ENCODE results near the gene TNFRSF12A. TPM values are rescaled to one million over a fixed set of nuclear protein-coding genes. Genes with fewer than 3 reads are reported as not detected.

TNFRSF12A gene
- total RNA-seq, 2 donors from 2014 or later: 24.3 to 72.4 TPM

DNA sequence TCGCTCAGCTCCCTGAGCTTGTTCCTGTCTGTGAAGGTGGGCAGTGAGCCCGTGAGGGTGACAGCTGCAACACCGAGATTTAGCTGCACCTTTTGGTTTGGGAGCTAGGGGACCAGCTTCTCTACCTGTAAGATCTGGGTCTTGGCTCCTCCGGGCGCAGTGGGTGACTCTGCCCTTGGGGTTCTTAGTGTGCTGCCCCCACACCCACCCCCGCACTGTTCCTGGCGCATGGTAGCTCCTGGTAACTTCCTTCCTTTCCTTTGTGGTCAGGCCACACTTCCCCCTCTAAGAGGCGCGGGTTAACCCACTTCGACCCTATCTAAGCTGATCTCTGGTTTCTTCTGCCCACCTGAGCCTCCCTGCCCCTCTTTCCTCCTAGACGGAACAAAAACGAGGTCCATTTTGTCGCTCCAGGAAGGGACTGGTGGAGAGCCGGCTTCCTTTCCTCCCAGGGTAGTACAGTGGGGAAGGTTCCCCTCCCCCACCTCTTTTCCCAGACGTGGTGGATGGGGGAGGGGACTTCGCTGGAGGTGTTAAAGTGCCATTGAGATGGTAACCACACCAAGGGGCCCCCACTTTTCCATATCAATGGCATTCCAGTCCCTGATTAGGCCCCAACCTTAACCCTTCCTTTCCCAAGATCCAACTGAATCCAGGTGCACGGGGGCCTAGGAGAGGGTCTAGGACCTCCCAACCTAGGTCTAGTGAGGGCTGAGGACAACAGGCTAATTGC lies 12.0 kb upstream of the TNFRSF12A start:
- intact Hi-C loops (cut with DNase I): no loop called here
- DNase-seq (no peak), ATAC-seq (no peak)

DNA sequence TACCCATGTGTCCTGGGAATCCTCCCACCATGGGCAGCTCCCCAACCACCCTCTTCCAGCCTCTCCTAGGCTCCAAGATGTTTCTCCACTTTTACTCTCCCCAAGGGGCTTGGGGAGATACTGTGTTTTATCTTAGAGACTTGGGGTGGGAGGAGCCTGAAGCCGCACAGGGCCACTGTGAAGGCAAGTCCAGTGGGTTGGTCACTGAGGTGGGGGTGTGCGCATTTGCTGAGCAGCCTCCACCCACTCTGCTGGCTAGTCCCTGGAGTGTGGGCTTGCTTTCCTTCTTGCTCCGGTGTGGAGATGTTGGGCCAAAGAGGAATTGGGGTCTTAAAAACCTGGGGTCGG lies 11.5 kb upstream of the TNFRSF12A start:
- DNase-seq (no peak), ATAC-seq (no peak)
- intact Hi-C loops (cut with DNase I): no loop called here

DNA sequence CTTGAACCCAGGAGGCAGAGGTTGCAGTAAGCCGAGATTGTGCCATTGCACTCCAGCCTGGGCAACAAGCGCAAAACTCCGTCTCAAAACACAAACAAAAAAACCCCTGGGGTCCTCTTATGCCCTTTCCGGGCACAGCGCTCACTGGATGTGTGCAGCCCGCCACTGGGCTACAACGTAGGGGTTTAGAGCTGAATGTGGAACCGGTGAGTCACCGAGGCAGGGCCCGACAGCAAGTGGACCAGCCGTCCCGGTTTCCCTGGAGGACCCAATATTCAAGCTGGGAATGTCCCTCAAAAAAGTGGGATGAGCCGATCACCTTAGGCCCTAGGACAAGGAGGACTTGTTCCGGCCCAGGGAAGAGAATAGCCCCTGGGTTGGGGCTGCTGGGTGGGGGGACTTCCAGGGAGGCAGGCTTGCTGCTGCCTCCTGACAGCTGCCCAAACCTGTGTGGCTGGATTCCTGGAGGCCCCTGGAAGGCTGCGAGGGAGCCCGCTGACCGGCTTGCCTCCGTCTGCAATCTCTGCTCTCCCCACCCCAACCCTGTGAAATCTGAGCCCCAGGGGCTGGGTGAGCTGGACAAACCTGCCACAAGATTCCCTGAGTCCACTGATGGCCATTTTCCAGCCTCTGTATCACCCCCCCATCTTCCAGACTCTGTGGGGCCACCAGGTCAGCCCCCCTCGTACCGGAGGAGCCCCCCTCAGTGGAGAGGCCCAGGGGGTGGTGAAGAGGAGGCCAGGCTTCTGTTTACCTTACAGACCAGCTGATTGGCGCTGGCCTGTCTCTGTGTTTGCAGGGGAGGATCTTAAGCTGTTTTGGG lies 10.4 kb upstream of the TNFRSF12A start:
- no peak for DNase-seq
- intact Hi-C loops (cut with DNase I): no loop called here
- ATAC-seq: no peak

DNA sequence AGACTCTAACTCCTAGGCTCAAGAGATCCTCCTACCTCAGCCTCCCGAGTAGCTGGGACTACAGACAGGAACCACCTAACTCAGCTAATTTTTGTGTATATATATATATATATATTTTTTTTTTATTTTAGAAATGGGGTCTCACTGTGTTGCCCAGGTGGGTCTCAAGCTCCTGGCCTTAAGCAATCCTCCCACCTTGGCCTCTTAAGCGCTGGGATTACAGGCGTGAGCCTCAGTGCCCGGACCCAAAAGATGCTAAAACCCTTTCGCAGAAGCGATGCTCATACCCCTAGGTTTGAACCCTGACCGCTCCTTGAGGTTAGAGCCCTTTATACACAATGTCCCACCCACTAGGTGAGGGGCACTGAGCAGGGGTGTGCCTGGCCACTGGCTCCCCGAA lies 9.7 kb upstream of the TNFRSF12A start:
- DNase-seq (no peak), ATAC-seq (no peak)
- intact Hi-C loops (cut with DNase I): no loop called here

DNA sequence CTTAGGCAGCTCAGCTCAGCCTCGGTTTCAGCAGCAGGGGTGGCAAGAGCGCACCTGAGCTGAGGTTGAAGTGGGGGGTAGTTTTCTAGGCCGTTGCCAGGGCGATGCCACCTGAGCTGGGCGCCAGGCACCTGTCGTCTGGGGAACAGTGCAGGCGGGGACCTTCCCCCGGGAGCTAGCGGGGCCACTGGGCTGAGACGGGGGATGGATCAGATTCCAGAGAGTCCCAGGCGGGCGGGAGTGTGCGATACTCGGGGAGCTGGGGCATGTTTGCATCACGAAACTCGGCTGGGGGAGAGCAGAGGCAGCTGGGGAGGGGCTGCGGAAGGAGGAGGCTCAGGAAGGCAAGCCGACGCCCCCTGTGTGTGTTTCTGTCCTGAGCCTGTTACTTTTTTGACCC lies 7.9 kb upstream of the TNFRSF12A start:
- DNase-seq: no peak
- no peak for ATAC-seq
- intact Hi-C loops (cut with DNase I): no loop called here

DNA sequence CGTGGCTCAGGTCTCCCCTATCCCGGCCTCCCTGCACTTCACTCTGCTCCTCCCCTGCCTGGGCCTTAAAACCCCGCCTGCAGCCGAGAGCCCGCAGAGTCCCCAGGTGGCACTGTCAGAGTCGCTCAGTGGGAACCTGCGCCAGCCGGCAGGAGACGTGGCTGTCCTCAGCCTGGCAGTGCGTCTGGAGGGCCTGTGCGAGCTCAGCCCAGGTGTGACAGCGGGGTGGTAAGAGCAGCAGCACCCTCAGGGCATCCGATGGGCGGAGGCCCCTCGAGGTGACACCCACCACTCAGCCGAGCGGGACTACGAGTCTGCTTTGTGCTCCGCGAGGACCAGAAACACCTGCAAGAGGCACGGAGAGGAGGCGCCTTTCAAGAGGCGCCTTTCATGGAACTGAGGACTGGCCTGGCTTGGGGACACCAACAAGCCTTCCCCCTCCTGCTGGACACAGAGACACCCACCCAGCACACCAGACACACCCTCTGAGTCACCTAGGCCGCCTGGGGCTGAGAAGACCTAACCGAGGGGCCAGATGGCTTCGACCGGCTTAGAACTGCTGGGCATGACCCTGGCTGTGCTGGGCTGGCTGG lies 7.2 kb upstream of the TNFRSF12A start, which contains the start of gene CLDN9:
CLDN9 (plus strand) TSS at position 96 of the 593 bp plus-strand sequence; CDS start at position 536, 440 bp downstream.
- no peak for DNase-seq
- no peak for ATAC-seq
- intact Hi-C loops (cut with DNase I): no loop called here

DNA sequence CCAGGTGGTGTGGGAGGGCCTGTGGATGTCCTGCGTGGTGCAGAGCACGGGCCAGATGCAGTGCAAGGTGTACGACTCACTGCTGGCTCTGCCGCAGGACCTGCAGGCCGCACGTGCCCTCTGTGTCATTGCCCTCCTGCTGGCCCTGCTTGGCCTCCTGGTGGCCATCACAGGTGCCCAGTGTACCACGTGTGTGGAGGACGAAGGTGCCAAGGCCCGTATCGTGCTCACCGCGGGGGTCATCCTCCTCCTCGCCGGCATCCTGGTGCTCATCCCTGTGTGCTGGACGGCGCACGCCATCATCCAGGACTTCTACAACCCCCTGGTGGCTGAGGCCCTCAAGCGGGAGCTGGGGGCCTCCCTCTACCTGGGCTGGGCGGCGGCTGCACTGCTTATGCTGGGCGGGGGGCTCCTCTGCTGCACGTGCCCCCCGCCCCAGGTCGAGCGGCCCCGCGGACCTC lies 6.6 kb upstream of the TNFRSF12A start:
- DNase-seq (no peak), ATAC-seq (no peak)
- intact Hi-C loops (cut with DNase I): no loop called here

DNA sequence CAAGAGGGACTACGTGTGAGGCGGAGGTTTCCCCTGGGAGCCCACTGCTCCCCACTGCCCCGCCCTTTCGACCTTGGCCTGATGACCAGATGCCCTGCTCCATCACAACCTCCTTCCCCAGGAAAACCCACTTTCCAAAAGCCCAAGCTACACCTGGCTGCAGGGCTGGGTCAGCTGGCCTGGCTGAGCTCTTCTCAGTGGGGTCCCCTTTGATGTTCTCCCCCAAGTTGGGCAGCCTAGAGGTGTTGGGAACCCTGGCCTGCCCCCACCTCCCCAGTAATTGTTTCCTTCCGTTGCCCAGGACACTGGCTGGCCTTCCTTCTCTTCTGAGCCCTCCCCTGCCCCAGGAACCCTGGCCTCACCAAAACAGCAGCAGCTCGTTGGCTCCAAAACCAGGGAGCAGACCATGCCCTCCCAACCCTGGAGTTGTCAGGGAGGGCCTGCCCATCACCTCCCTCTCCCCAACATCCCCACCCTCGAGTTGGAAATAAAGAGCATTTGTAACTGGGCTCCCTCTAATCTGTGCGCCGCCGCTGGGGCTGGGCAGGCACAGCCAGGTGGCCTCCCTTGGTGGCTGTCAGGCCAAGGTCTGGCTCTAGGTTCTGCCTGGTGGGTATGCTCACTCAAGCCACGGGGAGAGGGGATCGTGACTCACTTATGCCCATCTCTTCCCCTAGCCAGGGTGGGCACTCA lies 6.0 kb upstream of the TNFRSF12A start:
- no peak for ATAC-seq
- intact Hi-C loops (cut with DNase I): no loop called here
- no peak for DNase-seq

DNA sequence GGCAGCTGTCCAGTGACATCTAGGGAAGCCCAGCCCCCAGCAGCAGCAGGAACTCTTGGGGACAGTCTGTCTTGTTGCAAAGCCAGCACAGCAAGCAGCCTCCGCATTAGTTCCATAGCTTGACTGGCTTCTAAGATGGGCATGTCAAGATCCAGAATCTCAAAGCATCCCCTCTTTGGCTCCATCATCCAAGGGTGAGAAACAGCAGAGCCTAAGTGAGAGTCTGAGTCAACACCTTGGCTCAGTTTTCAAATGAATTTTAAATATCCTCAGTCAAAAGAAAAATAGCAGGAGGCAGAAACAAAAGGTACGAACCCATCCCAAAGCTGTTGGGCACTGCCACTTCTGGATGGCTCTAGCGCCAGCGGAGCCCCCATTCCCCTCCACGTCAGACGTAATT lies 5.2 kb upstream of the TNFRSF12A start:
- ATAC-seq (no peak), DNase-seq (no peak)
- intact Hi-C loops (cut with DNase I): no loop called here

DNA sequence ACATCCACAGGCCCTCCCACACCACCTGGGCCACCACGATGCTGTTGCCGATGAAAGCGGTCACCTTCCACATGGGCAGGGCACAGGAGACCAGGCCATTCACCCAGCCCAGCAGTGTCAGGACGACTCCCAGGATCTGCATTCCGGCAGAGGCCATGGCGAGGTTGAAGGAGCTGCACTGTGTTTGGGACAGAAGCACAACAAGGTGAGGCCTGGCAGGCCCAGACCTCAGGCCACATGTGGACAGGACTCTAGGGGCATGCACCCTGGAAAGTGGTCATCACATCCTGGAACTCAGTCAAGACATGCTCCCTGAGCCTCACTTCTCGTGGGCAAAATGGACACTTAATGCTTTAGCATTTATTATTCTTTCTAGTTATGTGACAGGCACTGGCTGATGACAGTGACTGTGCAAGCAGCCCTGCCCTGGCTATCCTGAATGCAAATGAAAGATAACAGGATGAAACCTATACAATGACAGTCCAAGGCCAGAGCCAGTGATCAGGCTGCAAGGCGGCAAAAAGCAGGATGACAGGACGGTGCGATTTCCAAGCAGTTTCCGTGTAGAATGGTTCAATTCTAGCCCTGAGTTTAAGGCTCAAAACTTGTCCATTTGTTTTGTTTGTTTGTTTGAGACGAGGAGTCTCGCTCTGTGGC lies 4.2 kb upstream of the TNFRSF12A start:
- intact Hi-C loops (cut with DNase I): no loop called here
- ATAC-seq (no peak), DNase-seq (no peak)

DNA sequence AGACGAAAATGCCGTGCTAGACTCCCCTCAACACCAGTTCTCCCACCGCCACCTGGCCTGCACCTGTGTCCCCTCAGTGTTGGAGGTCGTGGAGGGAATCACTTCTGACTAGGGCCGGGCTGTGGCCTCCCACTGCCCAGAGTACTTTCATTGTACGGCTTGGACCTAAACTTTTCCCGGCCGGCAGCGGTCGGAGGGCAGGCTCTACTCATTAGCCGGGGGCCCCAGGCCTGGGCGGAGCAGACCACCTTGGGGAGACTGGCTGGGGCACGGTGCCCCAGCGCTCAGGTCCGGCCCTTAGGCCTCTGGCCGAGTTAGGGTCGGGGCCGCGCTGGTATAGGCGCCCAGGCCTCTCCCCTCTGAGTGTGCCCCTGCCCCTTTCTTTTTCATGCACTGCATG lies 2.8 kb upstream of the TNFRSF12A start:
- no peak for DNase-seq
- intact Hi-C loops (cut with DNase I): no loop called here
- no peak for ATAC-seq

DNA sequence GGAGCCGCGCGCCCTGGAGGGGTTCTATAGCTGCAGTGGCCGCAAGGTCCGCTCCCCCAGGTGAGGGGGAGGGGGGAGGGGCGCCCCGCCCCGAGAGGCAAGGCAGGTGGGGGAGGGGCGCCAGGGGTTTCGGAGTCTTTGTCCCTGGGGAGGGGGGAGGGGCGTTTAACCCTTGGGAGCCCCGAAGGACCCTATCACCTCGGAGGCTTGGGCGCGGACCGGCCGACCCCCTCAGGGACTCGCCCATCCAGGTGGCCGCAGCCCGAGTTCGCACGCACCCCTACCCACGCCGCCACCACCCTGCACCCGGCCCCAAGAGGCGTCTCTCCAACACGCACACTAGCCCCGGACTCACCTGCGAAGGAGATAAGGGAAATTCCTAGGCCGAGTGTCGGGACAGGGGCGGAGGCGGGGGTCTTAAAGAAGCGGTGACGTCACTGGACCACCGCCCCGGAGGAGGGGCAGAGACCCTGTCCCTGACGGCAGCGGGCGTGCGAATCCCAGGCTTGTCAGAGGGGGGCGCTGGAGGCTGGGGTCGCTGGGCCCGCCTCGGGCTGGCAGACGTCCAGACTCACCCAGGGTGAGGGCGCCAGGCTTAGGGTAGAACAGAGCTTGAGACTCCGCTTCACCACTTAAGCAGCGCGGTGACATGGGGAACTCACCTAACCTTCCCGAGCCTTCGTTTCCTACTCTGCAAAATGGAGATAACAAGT lies 2.2 kb upstream of the TNFRSF12A start, which contains the start of gene CLDN6:
CLDN6 (minus strand) TSS at position 390 of the 713 bp plus-strand sequence. CDS start 2,162 bp downstream, outside the sequence.
- DNase-seq: no peak

DNA sequence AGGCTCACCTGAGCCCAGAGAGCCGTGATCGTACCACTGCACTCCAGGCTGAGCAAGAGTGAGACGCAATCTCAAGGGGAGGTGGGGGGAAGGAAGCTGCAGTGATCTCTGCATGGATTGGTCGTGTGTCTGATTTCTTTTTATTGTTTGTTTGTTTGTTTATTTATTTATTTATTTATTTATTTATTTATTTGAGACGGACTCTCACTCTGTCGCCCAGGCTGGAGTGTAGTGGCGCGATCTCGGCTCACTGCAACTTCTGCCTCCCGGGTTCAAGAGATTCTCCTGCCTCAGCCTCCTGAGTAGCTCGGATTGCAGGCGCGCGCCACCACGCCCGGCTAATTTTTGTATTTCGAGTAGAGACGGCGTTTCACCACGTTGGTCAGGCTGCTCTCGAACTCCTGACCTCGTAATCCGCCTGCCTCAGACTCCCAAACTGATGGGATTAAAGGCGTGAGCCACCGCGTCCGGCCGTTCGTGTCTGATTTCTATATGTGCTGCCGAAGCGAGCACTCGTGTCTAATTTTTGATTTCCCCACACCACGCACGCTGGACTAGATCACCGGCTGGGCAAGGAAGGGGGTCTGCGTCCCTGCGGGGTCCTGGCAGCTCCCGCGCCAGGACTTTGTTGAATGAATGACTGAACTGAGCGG lies 448 bp upstream of the TNFRSF12A start:
- DNase-seq: no peak
- ATAC-seq: no peak
- intact Hi-C loops (cut with DNase I): no loop called here

More for the DNA sequence above, 2.2 kb upstream of the TNFRSF12A start, which contains the start of gene CLDN6:
- intact Hi-C loops (cut with DNase I): no loop called here
- ATAC-seq: no peak

DNA sequence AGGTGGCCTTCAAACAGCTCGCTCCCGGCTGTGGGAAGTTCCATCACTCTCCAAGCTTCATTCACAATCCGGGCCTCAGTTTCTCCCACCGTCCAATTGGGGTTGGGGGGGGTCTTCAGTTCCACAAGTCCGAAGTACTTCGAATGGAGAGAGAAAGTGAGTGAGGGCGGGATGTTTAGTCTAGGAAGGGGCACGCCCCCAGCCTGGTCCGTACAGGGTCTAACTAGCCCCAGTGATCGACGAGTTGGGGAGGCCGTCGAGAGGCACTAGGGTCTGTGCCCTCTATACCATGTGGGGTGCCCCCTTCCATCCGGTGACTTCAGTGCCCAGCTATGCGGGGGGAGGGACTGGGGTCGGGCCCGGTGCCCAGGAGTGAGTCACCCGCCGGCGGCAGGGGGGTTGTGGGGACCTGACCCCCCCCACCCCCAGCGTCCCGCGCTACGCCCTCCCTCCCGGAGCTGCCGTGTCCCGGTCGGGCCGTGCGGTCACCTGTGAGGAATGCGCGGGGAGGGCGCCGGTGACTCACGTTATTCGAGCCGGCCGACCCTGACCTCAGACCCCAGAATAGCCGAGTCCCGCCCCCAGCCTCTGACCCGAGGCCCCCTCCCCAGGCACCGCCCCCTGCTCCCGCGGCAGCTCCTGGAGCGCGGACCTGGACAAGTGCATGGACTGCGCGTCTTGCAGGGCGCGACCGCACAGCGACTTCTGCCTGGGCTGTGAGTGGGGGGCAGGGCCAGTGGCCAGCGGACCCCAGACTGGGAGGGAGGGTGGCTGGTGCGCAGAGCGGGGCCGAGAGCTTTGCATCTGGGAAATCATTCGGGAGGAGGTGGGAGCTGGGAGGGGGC lies 658 bp downstream of the TNFRSF12A start:
- intact Hi-C loops (cut with DNase I): no loop called here
- peak; percentile 41 to 42 for ATAC-seq
- peak; percentile 81 for DNase-seq

DNA sequence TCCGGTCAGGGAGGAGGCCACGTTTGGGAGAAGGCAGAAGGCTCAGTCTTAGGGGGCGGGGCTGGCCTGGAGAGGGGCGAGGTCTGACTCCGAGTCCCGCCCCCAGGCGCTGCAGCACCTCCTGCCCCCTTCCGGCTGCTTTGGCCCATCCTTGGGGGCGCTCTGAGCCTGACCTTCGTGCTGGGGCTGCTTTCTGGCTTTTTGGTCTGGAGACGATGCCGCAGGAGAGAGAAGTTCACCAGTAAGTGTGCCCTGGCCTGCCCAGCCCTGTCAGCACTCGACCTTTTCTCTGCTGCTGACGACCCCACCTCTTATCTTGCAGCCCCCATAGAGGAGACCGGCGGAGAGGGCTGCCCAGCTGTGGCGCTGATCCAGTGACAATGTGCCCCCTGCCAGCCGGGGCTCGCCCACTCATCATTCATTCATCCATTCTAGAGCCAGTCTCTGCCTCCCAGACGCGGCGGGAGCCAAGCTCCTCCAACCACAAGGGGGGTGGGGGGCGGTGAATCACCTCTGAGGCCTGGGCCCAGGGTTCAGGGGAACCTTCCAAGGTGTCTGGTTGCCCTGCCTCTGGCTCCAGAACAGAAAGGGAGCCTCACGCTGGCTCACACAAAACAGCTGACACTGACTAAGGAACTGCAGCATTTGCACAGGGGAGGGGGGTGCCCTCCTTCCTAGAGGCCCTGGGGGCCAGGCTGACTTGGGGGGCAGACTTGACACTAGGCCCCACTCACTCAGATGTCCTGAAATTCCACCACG lies 1.5 kb downstream of the TNFRSF12A start:
- ATAC-seq (peak; percentile 45 to 56), DNase-seq (peak; percentile 88)
- intact Hi-C loops (cut with DNase I): no loop called here

DNA sequence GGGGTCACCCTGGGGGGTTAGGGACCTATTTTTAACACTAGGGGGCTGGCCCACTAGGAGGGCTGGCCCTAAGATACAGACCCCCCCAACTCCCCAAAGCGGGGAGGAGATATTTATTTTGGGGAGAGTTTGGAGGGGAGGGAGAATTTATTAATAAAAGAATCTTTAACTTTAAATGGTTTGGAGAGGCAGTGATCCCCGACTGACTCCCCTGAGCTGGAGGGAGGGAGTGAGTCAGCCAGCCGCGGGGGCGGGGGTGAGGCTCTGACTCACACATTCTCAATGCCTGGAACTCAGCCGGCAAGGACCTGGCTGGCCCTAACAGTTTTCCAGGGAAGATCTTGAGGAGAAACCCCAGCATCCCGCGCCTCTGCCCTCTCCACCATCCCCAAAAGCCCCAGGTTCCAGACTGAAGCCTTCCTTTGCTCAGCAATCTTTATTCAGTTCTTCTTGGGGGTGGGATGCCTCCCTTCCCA lies 2.1 kb downstream of the TNFRSF12A start:
- ATAC-seq (peak; percentile 34 to 54), DNase-seq (peak; percentile 93)
- intact Hi-C loops (cut with DNase I): no loop called here
